ENCODE data around the gene MAGEE1. TPM values are rescaled to one million over a fixed set of nuclear protein-coding genes. Genes with fewer than 3 reads are reported as not detected.

The MAGEE1 gene, protein sequence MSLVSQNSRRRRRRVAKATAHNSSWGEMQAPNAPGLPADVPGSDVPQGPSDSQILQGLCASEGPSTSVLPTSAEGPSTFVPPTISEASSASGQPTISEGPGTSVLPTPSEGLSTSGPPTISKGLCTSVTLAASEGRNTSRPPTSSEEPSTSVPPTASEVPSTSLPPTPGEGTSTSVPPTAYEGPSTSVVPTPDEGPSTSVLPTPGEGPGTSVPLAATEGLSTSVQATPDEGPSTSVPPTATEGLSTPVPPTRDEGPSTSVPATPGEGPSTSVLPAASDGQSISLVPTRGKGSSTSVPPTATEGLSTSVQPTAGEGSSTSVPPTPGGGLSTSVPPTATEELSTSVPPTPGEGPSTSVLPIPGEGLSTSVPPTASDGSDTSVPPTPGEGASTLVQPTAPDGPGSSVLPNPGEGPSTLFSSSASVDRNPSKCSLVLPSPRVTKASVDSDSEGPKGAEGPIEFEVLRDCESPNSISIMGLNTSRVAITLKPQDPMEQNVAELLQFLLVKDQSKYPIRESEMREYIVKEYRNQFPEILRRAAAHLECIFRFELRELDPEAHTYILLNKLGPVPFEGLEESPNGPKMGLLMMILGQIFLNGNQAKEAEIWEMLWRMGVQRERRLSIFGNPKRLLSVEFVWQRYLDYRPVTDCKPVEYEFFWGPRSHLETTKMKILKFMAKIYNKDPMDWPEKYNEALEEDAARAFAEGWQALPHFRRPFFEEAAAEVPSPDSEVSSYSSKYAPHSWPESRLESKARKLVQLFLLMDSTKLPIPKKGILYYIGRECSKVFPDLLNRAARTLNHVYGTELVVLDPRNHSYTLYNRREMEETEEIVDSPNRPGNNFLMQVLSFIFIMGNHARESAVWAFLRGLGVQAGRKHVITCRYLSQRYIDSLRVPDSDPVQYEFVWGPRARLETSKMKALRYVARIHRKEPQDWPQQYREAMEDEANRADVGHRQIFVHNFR
- total RNA-seq (2021; fragmentation: NEBNext Ultra II Directional; extraction: Animal tissue kit (Norgen Biotek cat#: 25700)) = 1 to 10 TPM; 2.9 to 4.0 (median 3.8) TPM
- long read RNA-seq = 0 reads

DNA sequence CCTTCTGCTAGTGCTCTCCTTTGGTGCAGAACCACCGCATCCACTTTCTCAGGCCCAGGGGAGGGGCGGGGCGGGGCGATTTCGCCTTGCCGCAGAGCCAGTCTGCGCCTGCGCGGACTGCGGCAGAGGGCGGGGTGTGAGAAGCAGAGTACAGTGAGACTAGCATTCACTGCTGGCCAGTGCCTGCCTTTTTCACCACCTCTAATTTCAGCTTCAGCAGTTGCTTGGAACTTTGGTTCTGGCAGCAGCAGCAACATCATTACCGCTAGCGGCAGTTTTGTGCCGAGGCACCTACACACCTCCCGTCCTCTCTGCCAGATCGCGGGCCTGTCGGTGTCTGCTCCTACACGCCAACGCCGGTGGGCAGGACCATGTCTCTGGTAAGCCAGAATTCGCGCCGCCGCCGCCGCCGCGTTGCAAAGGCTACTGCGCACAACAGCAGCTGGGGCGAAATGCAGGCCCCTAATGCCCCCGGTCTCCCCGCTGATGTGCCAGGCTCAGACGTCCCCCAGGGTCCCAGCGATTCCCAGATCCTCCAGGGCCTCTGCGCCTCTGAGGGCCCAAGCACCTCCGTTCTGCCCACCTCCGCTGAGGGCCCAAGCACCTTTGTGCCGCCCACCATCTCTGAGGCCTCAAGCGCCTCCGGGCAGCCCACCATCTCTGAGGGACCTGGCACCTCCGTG, at the start of gene MAGEE1:
MAGEE1 (plus strand) TSS at position 151 of the 683 bp plus-strand sequence; CDS start at position 372, 221 bp downstream.
- Mint-ChIP-seq H3K4me3 (peak within 1 kb of the TSS; percentile 92), H3K36me3 (ENCODE audit: low read depth) (no peaks in the 10 kb centered on the region), H3K9me3 (no peaks in the 10 kb centered on the region), H3K4me1 (ENCODE audit: low read depth) (no peaks in the 10 kb centered on the region), H3K27me3 (ENCODE audit: insufficient read depth) (0 out of 2 replicates have a peak, but pooled peaks cover 2% of the 10 kb centered on the region), H3K27ac (no peak within 1 kb of the TSS; the same call in 1 of the 2 replicates)
- DNase-seq = peak; percentile 35
- TF ChIP-seq, protein P1, sequence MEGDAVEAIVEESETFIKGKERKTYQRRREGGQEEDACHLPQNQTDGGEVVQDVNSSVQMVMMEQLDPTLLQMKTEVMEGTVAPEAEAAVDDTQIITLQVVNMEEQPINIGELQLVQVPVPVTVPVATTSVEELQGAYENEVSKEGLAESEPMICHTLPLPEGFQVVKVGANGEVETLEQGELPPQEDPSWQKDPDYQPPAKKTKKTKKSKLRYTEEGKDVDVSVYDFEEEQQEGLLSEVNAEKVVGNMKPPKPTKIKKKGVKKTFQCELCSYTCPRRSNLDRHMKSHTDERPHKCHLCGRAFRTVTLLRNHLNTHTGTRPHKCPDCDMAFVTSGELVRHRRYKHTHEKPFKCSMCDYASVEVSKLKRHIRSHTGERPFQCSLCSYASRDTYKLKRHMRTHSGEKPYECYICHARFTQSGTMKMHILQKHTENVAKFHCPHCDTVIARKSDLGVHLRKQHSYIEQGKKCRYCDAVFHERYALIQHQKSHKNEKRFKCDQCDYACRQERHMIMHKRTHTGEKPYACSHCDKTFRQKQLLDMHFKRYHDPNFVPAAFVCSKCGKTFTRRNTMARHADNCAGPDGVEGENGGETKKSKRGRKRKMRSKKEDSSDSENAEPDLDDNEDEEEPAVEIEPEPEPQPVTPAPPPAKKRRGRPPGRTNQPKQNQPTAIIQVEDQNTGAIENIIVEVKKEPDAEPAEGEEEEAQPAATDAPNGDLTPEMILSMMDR (IDR thresholded peaks at IDR 0.05) = no peak

DNA sequence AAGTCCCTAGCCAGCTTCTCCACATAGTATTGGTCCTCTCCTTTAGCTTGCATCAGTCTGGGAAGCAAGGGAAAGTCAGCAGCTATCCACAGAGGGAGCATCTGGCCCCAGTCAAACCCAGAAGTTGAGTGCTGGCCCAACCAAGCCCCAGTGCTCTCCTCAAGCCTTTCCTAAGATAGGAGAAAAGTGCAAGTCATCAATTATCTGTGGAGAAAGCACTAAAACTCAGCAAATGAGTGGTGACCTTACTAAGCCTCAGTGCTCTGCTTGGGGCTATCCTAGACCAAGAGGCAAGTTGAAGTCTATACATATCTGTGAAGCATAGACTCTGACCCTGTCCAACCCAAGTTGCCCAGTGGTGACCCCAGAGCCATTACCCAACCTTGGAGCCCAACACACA, 28.5 kb upstream of the MAGEE1 start:
- Mint-ChIP-seq H3K9me3 (no peaks in the 10 kb centered on the region), H3K4me3 (no peak overlapping the region)
- DNase-seq = no peak

DNA sequence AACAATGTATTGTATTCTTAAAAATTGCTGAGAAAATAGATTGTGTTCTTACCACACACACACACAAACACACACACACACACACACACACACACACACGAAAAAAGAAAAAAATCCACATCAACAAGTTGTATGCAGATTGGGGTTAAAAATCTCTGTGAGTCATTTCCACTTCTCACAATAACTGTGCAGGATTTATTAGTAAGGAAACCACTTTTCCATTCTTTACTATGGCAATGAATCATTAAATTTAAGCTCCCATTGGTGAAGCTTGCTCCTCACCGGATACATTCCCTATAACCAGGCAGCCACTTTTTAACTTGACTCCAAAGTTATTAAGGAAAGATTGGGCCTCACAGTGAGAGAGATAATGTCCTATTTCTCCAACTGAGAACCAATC, 19.7 kb upstream of the MAGEE1 start:
- no peaks in the 10 kb centered on the region for H3K4me1 Mint-ChIP-seq (ENCODE audit: low read depth)
- H3K36me3 Mint-ChIP-seq (ENCODE audit: low read depth) = no peaks in the 10 kb centered on the region
- H3K27me3 Mint-ChIP-seq (ENCODE audit: insufficient read depth) = no peaks in the 10 kb centered on the region
- DNase-seq = no peak
- TF ChIP-seq, protein P1 (IDR thresholded peaks at IDR 0.05) = no peak
- H3K9me3 Mint-ChIP-seq = no peaks in the 10 kb centered on the region
- H3K4me3 Mint-ChIP-seq = no peak overlapping the region
- H3K27ac Mint-ChIP-seq = no peak overlapping the region

More for the DNA sequence above, 28.5 kb upstream of the MAGEE1 start:
- TF ChIP-seq, protein P1 (IDR thresholded peaks at IDR 0.05) = no peak
- H3K27ac Mint-ChIP-seq = no peak overlapping the region
- H3K27me3 Mint-ChIP-seq (ENCODE audit: insufficient read depth) = no peaks in the 10 kb centered on the region
- H3K4me1 Mint-ChIP-seq (ENCODE audit: low read depth) = no peaks in the 10 kb centered on the region
- no peaks in the 10 kb centered on the region for H3K36me3 Mint-ChIP-seq (ENCODE audit: low read depth)

DNA sequence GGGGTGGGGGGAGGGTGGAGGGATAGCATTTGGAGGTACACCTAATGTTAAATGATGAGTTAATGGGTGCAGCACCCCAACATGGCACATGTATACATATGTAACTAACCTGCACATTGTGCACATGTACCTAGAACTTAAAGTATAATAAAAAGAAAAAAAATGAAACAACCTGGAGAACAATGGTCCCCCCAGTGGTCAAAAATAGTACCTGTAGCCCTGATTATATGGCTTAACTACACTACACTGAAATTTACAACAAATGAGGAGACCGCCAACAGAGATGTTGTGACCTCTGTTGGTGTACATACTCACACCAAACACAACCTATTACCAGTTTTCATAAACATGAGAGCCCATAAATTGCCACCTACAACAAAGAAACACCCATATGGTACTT, 7.3 kb upstream of the MAGEE1 start:
- Mint-ChIP-seq H3K4me1 (ENCODE audit: low read depth) (no peaks in the 10 kb centered on the region), H3K4me3 (no peak overlapping the region), H3K27ac (no peak overlapping the region), H3K27me3 (ENCODE audit: insufficient read depth) (peaks cover 2% of the 10 kb centered on the region; the same call in 1 of the 2 replicates), H3K36me3 (ENCODE audit: low read depth) (no peaks in the 10 kb centered on the region), H3K9me3 (no peaks in the 10 kb centered on the region)
- TF ChIP-seq, protein P1 (IDR thresholded peaks at IDR 0.05) = peak; percentile 52
- no peak for DNase-seq

All from HFFc6 (cell line).